Measurements from ENCODE around the gene DDX43.
"Not testable (repeated sequence)": the region's sequence is repeated elsewhere in the genome, so short reads cannot be mapped to it uniquely, and the experiment has no call there.

Gene DDX43

GRCh38 chr6:73367761-73368355 lies 26.8 kb upstream of the DDX43 start:
- no peak overlapping the region for H3K9ac ChIP-seq

DNA sequence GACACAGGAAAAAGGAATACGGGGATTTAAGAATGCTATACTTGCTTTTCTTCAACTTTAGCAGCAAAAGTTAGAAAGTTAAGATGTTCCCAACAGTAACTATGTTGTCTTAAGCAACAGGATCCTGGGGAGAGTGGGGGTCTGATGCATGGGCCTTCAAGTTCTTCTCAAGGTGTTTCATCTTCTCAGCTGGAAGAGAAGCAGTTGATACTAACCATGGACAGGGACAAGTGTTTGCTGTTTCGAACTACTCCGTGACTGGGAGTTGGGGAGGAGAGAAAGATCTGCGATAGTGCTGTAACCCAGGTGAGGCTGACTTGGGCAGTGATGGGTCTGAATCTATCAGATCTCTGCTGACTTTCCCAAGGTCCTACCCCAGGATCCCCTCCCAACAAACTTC lies 26.0 kb upstream of the DDX43 start:
- Histone ChIP-seq H3K4me1 (no peaks in the 10 kb centered on the region), H3K4me2 (no peak overlapping the region), H3K4me3 (no peak overlapping the region), H3K9ac (no peak overlapping the region), H3K36me3 (no peaks in the 10 kb centered on the region), H3K27ac (no peak overlapping the region), H4K20me1 (no peaks in the 10 kb centered on the region), H3K27me3 (no peaks in the 10 kb centered on the region), H3K9me3 (peaks cover 37% of the 10 kb centered on the region)
- no peak for TF ChIP-seq Cebpa-rat (IDR thresholded peaks at IDR 0.05)

More at GRCh38 chr6:73367761-73368355, 26.8 kb upstream of the DDX43 start:
- Histone ChIP-seq H3K4me3 (no peak overlapping the region), H3K27me3 (no peaks in the 10 kb centered on the region), H4K20me1 (no peaks in the 10 kb centered on the region), H3K4me2 (no peak overlapping the region), H3K9me3 (peaks cover 45% of the 10 kb centered on the region), H3K27ac (no peak overlapping the region), H3K36me3 (no peaks in the 10 kb centered on the region), H3K4me1 (no peaks in the 10 kb centered on the region)
- TF ChIP-seq Cebpa-rat (IDR thresholded peaks at IDR 0.05), result no peak

- Histone ChIP-seq H3K27ac (no peak overlapping the region), H3K4me3 (no peak overlapping the region), H3K4me2 (no peak overlapping the region), H3K27me3 (no peaks in the 10 kb centered on the region), H3K36me3 (no peaks in the 10 kb centered on the region), H4K20me1 (no peaks in the 10 kb centered on the region), H3K4me1 (no peaks in the 10 kb centered on the region), H3K9ac (no peak overlapping the region), H3K9me3 (peaks cover 32% of the 10 kb centered on the region)
- no peak for TF ChIP-seq Cebpa-rat (IDR thresholded peaks at IDR 0.05)
These were observed 25.5 kb upstream of the DDX43 start for GRCh38 chr6:73369157-73369556.

GRCh38 chr6:73369563-73369962 lies 25.1 kb upstream of the DDX43 start, which contains the start of gene OOEP:
Gene OOEP (minus strand): TSS chr6:73369897. CDS start chr6:73369792, 105 bp downstream.
- H3K4me1 ChIP-seq, result no peaks in the 10 kb centered on the region
- H3K9ac ChIP-seq, result no peak within 1 kb of the TSS
- H3K4me3 ChIP-seq, result no peak within 1 kb of the TSS
- H3K36me3 ChIP-seq, result no peaks in the 10 kb centered on the region
- no peak within 1 kb of the TSS for H3K4me2 ChIP-seq
- H4K20me1 ChIP-seq, result no peaks in the 10 kb centered on the region
- H3K27me3 ChIP-seq, result no peaks in the 10 kb centered on the region
- H3K9me3 ChIP-seq, result peaks cover 28% of the 10 kb centered on the region
- TF ChIP-seq Cebpa-rat (IDR thresholded peaks at IDR 0.05), result no peak
- no peak within 1 kb of the TSS for H3K27ac ChIP-seq

DNA sequence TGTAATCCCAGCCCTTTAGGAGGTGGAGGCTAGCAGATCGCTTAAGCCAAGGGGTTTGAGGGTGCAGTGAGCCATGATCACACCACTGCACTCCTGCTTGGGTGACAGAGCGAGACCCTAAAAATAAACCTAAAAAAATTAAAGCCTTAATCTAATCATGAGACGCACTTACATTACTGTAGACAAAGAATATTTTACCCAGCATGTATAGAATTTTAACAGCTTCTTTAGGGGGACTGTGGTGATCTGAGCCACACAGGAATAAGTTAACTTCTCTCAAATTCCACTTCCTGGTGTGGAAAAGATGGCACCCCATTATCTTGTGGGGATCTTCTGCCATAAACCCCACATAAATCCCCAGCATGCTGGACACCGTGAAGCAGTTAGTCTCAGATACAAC lies 22.6 kb upstream of the DDX43 start:
- no peaks in the 10 kb centered on the region for H3K36me3 ChIP-seq
- H3K4me3 ChIP-seq, result no peak overlapping the region
- no peak overlapping the region for H3K9ac ChIP-seq
- no peak overlapping the region for H3K4me2 ChIP-seq
- no peaks in the 10 kb centered on the region for H3K4me1 ChIP-seq
- H3K27me3 ChIP-seq, result no peaks in the 10 kb centered on the region
- TF ChIP-seq Cebpa-rat (IDR thresholded peaks at IDR 0.05), result no peak
- no peak overlapping the region for H3K27ac ChIP-seq
- peaks cover 27% of the 10 kb centered on the region for H3K9me3 ChIP-seq
- H4K20me1 ChIP-seq, result no peaks in the 10 kb centered on the region

- no peaks in the 10 kb centered on the region for H3K4me1 ChIP-seq
- H3K27me3 ChIP-seq, result no peaks in the 10 kb centered on the region
- H3K27ac ChIP-seq, result no peak overlapping the region
- H3K36me3 ChIP-seq, result no peaks in the 10 kb centered on the region
- no peak overlapping the region for H3K9ac ChIP-seq
- no peak overlapping the region for H3K4me2 ChIP-seq
- no peak for TF ChIP-seq Cebpa-rat (IDR thresholded peaks at IDR 0.05)
- no peaks in the 10 kb centered on the region for H4K20me1 ChIP-seq
- H3K4me3 ChIP-seq, result no peak overlapping the region
- peaks cover 27% of the 10 kb centered on the region for H3K9me3 ChIP-seq
These were observed 22.1 kb upstream of the DDX43 start for GRCh38 chr6:73372516-73372915.

- Histone ChIP-seq H3K36me3 (no peaks in the 10 kb centered on the region), H3K9me3 (peaks cover 21% of the 10 kb centered on the region), H3K4me1 (no peaks in the 10 kb centered on the region), H3K27ac (no peak overlapping the region), H3K4me2 (no peak overlapping the region), H3K4me3 (no peak overlapping the region), H3K27me3 (no peaks in the 10 kb centered on the region), H4K20me1 (no peaks in the 10 kb centered on the region), H3K9ac (no peak overlapping the region)
- no peak for TF ChIP-seq Cebpa-rat (IDR thresholded peaks at IDR 0.05)
These were observed 19.4 kb upstream of the DDX43 start for GRCh38 chr6:73375216-73375615.

- Histone ChIP-seq H4K20me1 (no peaks in the 10 kb centered on the region), H3K27ac (no peak overlapping the region), H3K27me3 (no peaks in the 10 kb centered on the region), H3K4me2 (no peak overlapping the region), H3K9me3 (peaks cover 5% of the 10 kb centered on the region), H3K9ac (no peak overlapping the region), H3K4me1 (no peaks in the 10 kb centered on the region), H3K36me3 (no peaks in the 10 kb centered on the region), H3K4me3 (no peak overlapping the region)
- no peak for TF ChIP-seq Cebpa-rat (IDR thresholded peaks at IDR 0.05)
These were observed 17.4 kb upstream of the DDX43 start for GRCh38 chr6:73377225-73377624.

GRCh38 chr6:73381531-73381930 lies 13.1 kb upstream of the DDX43 start:
- H4K20me1 ChIP-seq, H3K27ac ChIP-seq, H3K4me2 ChIP-seq, H3K4me1 ChIP-seq, H3K9ac ChIP-seq, H3K27me3 ChIP-seq, H3K4me3 ChIP-seq, H3K9me3 ChIP-seq, H3K36me3 ChIP-seq: not testable (repeated sequence)

- no peaks in the 10 kb centered on the region for H3K9me3 ChIP-seq
- no peaks in the 10 kb centered on the region for H4K20me1 ChIP-seq
- no peak overlapping the region for H3K4me2 ChIP-seq
- H3K4me1 ChIP-seq, result no peaks in the 10 kb centered on the region
- H3K27me3 ChIP-seq, result peaks cover under 1% of the 10 kb centered on the region; the same call in 1 of the 2 replicates
- no peak overlapping the region for H3K4me3 ChIP-seq
- H3K27ac ChIP-seq, result no peak overlapping the region
- H3K9ac ChIP-seq, result no peak overlapping the region
- TF ChIP-seq Cebpa-rat (IDR thresholded peaks at IDR 0.05), result no peak
- H3K36me3 ChIP-seq, result no peaks in the 10 kb centered on the region
These were observed 12.0 kb upstream of the DDX43 start for GRCh38 chr6:73382462-73383113.

Measured in BLaER1 (cell line).